Activated CD4-positive, alpha-beta T cell treated with anti-CD3 and anti-CD28 coated beads, Interleukin-10, Interleukin-2, amounts not matched to agents 100 ng/mL and 50 ng/mL, durations not matched to agents 16 hours and 8 hours (primary cell): ENCODE measurements around the gene EXOC8.
"Not testable (repeated sequence)": the region's sequence is repeated elsewhere in the genome, so short reads cannot be mapped to it uniquely, and the experiment has no call there.

Source experiments
- DNase-seq: peaks from one replicate; pipeline ENCODE4 v3.0.0-alpha.2; 2020

EXOC8 gene

GRCh38 chr1:231348856-231349255 lies 11.2 kb upstream of the EXOC8 start:
- DNase-seq, result not testable (repeated sequence)

GRCh38 chr1:231348442-231348841 lies 10.8 kb upstream of the EXOC8 start:
- DNase-seq, result no peak

- no peak for DNase-seq
Observed at GRCh38 chr1:231347961-231348360, 10.3 kb upstream of the EXOC8 start.

GRCh38 chr1:231340328-231341013 lies 2.8 kb upstream of the EXOC8 start:
- no peak for DNase-seq

GRCh38 chr1:231338270-231339128 lies 847 bp upstream of the EXOC8 start, which contains the start of gene SPRTN:
SPRTN (plus strand) TSS chr1:231338293; CDS start chr1:231338384, 91 bp downstream.
- no peak for DNase-seq

- DNase-seq, result no peak
Observed at GRCh38 chr1:231337043-231337471, 595 bp downstream of the EXOC8 start.

- DNase-seq, result peak; percentile 35
Observed at GRCh38 chr1:231335663-231336602, 1.7 kb downstream of the EXOC8 start.

- no peak for DNase-seq
Observed at GRCh38 chr1:231334952-231335351, 2.7 kb downstream of the EXOC8 start.

- peak; percentile 14 for DNase-seq
Observed at GRCh38 chr1:231334079-231334666, 3.5 kb downstream of the EXOC8 start.

- no peak for DNase-seq
Observed at GRCh38 chr1:231332761-231333160, 4.9 kb downstream of the EXOC8 start.

- no peak for DNase-seq
Observed at GRCh38 chr1:231329483-231329882, 8.2 kb downstream of the EXOC8 start.

- DNase-seq, result no peak
Observed at GRCh38 chr1:231327617-231328016, 10.0 kb downstream of the EXOC8 start.

- DNase-seq, result no peak
Observed at GRCh38 chr1:231326248-231326647, 11.4 kb downstream of the EXOC8 start.

- no peak for DNase-seq
Observed at GRCh38 chr1:231324660-231325059, 13.0 kb downstream of the EXOC8 start.

- DNase-seq, result no peak
Observed at GRCh38 chr1:231322880-231323530, 14.6 kb downstream of the EXOC8 start.

GRCh38 chr1:231319080-231319479 lies 18.6 kb downstream of the EXOC8 start:
- no peak for DNase-seq

GRCh38 chr1:231318568-231318967 lies 19.1 kb downstream of the EXOC8 start:
- DNase-seq, result no peak

GRCh38 chr1:231318015-231318355 lies 19.7 kb downstream of the EXOC8 start:
- DNase-seq, result no peak

- no peak for DNase-seq
Observed at GRCh38 chr1:231317306-231318014, 20.2 kb downstream of the EXOC8 start.

- peak; percentile 50 for DNase-seq
Observed at GRCh38 chr1:231315887-231316286, 21.8 kb downstream of the EXOC8 start.

- DNase-seq, result no peak
Observed at GRCh38 chr1:231313661-231314060, 24.0 kb downstream of the EXOC8 start.

- no peak for DNase-seq
Observed at GRCh38 chr1:231312432-231312788, 25.2 kb downstream of the EXOC8 start.
